HG03565 (cell line): ENCODE measurements around the gene EIF4B.
"Not testable (repeated sequence)": the region's sequence is repeated elsewhere in the genome, so short reads cannot be mapped to it uniquely, and the experiment has no call there.

Experiments used
- ATAC-seq: cut with Tn5 transposase; IDR thresholded peaks from one replicate; pipeline ENCODE4 v1.9.1; 2021; ENCODE audit warnings: mild to moderate bottlenecking, moderate library complexity; ENCODE audit not compliant: unreplicated experiment

The EIF4B gene, protein sequence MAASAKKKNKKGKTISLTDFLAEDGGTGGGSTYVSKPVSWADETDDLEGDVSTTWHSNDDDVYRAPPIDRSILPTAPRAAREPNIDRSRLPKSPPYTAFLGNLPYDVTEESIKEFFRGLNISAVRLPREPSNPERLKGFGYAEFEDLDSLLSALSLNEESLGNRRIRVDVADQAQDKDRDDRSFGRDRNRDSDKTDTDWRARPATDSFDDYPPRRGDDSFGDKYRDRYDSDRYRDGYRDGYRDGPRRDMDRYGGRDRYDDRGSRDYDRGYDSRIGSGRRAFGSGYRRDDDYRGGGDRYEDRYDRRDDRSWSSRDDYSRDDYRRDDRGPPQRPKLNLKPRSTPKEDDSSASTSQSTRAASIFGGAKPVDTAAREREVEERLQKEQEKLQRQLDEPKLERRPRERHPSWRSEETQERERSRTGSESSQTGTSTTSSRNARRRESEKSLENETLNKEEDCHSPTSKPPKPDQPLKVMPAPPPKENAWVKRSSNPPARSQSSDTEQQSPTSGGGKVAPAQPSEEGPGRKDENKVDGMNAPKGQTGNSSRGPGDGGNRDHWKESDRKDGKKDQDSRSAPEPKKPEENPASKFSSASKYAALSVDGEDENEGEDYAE

DNA sequence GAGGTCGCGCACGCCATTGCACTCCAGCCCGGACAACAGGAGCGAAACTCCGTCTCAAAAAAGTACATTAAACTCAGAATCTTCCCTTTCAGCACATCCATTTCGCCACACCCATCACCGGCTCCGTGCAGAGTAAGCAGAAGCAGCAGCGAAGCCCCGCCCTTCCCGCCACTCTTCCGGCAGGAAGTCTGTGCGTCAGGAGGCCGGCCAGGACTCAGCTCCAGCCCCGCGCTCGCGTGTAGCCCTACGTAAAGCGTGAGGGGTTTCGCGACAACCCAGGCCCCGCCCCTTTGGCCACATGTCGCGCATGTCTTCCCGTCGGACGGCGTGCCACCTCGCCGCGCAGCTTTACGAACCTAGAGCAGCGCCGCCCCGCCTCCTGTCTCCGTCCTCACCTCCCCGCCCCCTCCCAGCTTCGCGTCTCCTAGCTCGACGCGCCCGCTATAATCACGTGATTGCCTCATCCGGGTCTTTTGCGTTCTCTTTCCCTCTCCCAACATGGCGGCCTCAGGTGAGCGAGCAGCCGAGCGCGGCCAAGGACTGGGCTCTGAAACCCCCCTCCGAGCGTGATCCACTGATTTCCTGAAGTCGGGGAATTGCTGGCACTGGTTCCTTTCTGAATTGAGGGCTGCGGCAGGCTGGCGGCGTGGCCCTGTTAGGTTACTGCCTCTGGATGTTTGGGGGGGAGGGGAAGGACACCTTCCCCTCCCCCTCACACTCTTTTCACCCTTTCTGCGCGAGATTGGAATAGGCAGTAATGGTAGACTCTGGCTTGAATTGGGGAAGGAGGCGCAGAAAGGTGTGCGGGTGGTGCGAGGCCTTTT, at the start of gene EIF4B:
EIF4B (plus strand) TSS at position 471 of the 824 bp plus-strand sequence; CDS start at position 499, 28 bp downstream.
- ATAC-seq: peak; percentile 84

DNA sequence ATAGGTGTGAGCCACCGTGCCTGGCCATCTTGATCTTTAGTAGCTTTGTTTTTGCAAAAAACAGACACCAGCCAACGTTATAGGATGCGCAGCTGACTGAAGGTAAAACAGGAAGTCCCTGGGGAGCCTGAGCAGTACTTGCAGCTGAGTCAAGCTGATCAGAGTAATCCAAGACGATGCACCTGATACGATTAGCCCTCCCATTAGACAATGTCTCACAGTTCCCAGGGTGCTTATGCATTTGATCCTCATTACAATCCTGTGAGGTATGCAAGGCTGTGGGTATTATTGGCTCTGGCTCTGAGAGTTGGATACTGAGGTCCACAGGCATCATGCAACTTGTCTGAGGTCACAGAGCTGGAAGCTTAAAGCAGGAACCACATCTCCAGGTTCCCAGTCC, 49.3 kb upstream of the EIF4B start:
- no peak for ATAC-seq

DNA sequence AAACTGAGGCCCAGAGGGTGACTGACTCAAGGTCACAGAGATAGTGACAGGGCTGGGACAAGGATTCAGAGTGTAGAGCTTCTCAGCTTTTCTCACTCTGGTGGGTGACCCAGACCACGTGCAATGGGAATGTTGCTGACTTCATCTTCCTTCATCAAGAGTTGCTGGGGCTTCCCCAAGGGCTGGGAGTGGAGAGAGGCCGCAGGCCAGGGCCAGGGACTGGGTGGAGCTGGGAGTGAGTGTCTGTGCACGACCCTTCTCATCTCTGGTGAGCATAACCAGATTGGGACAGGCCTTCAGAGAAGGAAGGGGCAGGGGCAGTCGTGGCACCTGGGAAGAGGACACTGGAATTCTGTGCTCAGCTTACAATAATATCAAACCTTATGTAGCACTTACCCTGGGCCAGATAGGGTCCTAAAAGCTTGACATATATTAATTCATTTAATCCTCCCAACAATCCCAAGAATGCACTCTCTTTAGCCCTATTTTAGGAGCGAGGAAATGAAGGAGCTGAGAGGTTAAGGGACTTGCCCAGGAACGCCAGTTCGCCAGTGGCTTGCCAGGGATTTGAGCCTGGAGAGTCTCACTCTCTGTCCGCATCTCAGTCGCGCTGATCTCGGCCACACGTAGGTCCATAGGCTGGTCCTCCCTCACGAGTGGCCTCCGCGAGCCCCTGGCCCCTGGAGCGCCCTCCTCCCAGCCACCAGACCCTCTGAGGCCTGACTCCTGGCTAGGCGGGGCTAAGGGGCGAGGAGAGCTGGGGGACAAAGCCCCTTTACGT, 41.5 kb upstream of the EIF4B start:
- ATAC-seq: no peak

DNA sequence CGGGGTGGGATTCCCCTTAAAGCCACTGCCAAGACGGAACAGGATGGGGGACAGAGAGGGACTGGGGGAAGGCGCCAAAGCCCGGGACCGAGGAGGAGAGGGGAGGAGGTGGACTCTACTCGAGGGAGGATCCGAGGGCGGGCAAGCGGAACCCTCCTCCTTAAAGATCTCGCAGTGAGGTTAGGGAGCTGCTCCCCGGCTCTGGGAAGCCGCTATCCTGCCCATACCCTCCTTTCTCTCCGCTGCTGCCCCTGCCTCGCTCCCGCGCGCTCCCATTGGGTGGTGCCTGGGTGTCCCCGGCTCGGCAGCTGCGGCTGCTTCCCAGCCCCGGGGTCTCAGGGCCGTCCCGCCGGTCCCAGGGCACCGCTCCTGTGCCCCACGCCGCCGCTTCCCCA, 40.9 kb upstream of the EIF4B start:
- no peak for ATAC-seq

DNA sequence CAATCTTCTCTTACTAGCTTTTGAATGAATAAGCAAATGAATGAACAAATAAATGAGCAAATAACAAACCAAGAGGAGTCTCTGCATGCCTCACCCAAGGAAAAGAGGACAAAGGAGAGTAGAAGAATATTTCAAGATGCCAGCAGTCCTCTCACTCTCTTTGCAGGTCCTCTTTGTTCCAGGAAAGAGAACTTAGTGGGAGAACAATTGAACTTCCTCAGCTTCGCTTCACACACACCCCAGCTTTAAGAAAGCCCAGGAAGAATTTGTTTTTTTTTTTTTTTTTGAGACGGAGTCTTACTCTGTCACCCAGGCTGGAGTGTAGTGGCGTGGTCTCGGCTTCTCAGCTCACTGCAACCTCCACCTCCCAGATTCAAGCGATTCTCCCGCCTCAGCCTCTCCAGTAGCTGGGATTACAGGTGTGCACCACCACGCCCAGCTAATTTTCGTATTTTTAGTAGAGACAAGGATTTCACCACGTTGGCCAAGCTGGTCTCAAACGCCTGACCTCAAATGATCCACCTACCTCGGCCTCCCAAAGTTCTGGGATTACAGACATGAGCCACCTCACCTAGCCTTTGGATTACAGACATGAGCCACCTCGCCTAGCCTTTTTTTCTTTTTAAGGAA, 37.0 kb upstream of the EIF4B start:
- no peak for ATAC-seq

DNA sequence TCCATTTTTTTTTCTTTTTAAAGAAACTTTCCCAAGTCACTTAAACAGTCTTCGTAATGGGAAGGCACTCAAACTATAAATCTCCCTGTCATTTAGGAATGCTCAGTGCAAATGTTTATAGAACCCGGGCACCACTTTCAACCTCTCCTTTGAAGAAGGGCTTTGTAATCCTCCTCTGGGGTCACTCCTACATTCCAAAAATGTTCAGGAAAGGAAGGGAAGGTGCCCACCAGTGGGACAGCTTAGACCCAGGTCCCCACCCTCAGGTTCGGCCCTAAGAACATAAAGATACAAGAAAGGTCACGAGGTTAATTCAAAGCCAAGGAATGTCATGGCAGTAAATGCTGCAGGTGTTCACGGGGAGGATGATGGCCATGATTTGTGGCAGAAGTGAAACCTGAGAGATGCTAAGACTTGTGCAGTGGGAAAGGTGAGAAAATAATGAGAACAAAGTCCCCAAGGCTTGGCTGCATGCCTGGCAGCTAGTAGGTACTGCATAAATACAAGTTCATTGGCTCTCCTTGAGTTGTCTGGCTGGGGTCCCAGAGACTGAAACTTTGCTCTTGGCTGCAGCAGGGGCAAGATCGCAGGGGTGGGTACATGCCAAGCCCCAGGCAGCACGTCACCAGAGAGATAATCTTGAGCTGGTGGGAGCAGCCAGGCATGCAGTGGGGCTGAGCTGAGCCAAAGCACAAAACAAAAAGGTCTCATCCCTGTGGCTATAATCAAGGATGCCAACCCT, 36.3 kb upstream of the EIF4B start:
- ATAC-seq: no peak

DNA sequence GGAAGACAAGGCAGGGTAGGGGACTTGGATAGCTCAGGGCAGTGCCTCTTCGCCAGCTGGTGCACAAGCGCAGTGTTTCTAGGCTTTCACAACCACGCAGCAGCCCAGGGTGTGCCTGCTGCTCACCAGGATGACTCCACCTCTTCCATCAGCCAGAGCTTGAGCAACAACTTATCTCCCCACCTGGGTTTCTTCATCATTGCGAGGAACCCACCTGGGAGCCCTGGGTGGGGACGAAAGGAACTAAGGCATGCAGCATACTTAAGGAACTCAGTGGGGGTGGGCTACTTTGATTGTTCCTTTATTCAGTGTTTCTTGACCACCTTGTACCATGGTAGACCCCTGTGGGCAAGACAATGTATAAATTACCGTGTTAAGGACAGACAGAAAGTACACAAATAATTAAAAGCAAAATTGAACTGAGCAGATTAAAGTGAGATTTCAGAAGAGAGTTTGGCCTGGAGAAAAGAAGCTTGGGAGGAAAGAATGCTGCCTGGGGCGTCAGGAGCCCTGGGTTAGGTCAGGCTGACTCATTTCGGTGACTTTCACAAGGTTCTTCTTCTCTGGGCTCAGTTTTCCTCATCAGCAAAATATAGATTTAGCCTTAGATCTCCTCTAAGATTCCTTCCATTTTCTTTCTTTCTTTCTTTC, 34.5 kb upstream of the EIF4B start:
- ATAC-seq: no peak

DNA sequence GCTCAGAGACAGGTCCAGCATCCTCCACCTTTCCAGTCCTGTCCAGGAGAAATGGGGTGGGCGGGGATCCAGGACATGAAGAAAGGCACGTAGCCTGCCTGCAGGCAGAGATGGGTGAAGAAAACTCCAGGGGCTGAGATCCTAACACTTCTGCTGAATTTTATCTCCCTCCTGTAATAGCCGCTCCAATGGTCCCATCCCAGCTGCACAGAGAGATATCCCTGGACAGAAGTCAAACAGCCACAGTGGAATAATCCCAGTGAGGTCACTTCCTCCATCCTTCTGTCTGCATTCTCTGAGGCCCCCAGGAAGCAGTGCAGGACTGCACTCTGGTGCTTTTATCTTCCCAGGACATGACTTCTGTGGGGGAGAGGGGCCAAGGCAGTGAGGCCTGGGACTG, 31.1 kb upstream of the EIF4B start:
- no peak for ATAC-seq

DNA sequence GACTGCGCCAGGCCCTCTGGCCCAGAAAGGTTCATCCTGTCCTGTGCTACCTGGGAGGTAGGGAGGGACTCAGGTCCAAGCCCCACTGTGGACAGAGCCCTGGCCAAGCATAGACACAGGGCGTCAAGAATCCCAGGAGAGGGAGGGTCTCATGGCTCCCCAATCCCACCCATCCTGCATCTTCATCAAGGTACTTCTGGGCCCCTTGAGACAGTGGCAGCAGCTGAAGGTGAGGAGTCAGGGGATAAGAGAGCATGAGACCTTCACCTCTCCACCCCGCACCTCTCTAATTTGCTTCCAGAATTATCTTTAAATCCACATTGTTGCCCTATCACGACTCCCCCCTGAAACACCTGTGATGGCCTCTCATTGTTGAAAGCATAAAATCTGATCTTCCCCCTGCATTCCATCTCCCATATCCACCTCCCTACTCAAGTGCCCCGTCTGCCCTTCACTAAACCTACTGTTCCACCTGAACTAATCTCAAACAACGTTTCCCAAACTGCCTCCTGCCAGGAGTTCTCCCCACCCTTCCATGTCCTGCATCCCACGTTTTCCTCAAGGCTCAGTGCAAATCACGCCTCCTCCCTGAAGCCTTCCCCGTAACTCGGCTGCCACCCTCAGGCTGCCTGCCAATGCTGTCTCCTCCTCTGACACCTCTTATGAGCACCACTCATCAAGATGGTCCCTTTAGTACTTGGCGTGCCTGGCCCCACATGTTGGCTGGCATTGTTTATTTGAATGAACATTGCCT, 30.3 kb upstream of the EIF4B start:
- ATAC-seq: no peak

DNA sequence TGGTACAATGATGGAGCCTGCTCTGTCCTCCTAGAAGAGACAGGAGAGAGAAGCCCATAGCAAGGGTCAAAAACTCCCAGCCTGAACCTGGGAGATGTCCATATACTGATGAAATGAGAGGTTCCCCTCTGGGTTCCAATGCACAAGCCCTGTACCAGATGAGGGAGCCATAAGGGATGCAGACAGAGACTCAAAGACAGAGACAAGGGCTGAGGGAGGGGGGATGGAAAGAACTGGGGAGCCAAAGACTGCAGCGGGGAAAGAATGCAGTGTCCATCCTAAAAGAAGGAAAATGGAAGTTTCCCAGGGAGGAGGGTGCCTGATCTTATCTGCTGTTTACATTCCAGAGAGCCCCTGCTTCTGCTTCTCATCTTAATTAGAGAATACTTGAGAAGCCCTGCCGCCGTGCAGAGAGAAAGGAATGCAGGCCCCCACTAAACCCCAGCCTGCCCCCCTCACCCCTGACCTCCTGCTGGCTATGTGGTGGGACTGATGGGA, 29.6 kb upstream of the EIF4B start:
- ATAC-seq: no peak

DNA sequence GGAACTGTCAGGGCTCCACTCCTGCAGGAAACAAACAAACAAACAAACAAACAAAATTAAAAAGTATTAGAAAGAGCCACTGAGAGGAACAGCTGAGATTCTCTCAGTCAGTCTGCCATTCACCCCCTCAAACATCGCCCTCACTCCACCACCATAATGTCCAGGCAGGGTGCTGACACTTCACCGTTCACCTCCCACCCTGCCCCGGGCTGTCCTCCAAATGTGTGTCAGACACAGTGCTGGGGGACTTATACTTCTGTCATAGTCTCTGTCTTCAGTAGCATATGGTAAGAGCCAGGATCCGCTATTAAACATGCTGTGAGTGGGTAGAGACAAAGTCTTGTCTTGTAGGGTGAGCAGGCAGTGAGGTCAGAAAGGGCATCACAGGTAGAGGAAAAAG, 29.1 kb upstream of the EIF4B start:
- ATAC-seq: no peak

DNA sequence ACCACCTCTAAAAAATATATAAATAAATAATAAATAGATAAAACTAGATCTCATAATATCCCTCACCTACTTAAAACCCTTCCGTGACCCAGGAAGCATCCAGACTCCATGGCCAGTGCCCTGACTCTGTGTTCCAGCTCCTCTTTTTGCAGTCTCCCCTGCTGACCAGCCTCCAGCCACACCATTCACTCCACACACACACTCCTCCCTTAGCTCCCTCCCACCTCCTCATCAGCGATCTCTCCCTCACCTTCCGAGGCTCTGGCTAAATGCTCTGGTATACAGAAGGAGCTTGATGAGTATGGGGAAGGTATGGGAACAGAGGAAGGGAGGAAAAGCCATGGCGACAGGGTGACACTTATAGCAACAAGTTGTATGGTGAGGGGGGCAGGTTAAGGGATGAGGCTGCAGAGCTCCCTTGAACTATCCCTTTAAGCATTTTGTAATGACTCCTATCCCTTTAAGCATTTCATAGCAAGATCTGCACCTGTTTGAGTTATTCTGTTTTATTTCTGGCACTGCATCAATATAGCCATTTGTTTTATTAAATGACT, 26.1 kb upstream of the EIF4B start:
- no peak for ATAC-seq

DNA sequence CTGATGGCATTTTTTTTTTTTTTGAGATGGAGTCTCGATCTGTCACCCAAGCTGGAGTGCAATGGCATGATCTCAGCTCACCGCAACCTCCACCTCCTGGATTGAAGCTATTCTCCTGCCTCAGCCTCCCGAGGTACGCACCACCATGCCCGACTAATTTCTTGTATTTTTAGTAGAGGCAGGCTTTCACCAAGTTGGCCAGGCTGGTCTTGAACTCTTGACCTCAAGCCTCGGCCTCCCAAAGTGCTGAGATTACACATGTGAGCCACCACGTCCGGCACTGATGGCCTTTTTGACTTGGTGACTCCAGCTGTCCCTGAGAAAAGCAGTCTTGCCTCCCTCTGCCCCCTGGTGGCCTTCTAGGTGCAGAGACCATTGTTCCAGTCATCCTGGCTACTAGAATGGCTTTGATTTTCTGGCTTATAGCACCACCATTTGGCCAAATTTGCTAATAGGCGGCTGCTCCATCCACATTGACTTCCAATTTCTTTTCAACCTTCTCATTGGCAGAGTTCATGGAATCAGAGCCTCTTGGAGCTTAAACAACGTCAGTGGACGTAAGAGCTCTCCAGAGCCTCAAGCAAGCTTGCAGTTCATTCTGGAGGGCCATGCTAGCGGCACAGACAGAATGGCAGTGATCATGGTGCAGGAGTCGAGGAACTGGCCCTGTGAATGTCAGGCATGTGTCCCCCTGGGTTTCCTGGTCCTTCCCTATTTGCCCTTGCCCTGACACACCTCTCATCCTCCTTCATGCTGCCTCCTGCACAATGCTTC, 25.4 kb upstream of the EIF4B start:
- peak; percentile 64 for ATAC-seq

DNA sequence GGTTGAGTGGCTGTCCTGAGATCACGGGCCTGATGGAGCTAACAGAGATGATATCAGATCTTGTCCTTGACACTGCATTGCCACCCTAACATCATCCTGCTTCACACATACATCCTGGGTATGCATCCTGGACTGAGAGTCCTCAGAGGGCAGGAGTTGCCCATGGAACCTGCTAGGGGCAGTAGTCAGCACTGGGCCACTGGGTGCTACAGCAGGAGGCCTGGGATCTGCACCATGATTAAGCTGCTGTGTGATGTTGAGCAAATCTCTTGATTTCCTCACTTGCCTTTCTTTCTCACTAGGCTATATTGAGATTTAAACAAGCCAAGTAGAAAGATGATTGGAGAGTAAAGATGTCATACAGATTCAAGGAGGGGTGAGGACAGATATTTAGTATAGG, 22.1 kb upstream of the EIF4B start:
- ATAC-seq: no peak

DNA sequence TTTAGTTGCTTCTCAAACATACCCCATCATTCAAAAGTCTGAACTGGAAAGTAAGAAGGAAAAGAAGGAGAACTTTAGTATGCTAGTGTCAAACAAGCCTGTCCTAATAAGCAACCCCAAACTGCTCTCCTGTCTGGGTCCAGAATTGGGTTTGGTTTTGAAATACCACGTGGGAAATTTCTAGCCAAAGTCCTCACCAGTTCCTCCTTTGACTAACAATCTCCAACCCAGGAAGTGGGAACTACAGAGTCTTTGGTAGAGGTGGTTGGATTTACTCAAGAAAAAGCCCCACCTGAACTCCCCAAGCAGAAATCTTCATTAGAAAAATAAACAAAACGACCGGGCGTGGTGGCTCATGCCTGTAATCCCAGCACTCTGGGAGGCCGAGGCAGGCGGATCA, 17.4 kb upstream of the EIF4B start:
- no peak for ATAC-seq

DNA sequence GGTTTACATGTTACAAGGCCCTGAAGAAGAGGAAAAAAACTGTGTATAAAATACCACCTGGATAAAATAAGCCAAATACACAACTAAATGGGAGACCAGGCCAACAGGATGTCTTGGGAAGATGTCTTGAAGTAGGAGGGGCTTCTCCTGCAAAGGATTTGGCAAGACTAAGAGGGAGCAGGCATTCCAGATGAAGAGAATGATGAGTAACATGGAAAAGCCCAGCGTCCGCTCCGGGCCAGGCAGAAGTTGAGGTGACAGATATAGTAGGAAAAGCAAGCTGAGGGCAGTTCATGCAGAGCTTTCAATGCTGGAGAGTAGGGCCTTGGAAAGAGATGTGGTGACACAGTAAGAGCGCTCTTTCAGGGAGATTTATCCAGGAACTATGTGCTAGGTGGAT, 16.1 kb upstream of the EIF4B start:
- no peak for ATAC-seq

DNA sequence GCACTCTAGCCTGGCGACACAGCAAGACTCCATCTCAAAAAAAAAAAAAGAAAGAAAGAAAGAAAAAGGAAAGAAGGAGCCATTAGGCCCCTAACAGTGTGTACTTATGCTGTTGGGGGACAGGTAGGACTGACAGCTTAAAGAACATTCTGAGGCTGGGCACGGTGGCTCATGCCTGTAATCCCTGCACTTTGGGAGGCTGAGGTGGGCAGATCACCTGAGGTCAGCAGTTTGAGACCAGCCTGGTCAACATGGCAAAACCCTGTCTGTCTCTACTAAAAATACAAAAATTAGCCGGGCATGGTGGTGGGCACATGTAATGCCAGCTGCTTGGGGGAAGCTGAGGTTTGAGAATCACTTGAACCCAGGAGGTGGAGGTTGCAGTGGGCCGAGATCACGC, 14.0 kb upstream of the EIF4B start:
- ATAC-seq: not testable (repeated sequence)
